D721Med (cell line): ENCODE results near the gene BACH2.

ENCODE experiments used
- DNase-seq: peaks from one replicate; pipeline ENCODE4 v3.0.0; 2011; ENCODE audit warnings: low spot score; ENCODE audit not compliant: insufficient read length
- FAIRE-seq: peaks from 2 replicates; lab custom pipeline; 2011; peaks lifted over from hg19 to GRCh38; lab: Jason Lieb, UNC
- TF ChIP-seq, protein P1 (sequence below): IDR thresholded peaks from 2 replicates; pipeline ENCODE4 v1.5.1; 2012; ENCODE audit warnings: mild to moderate bottlenecking, control low read depth; ENCODE audit not compliant: insufficient read depth; ENCODE audit errors: missing control alignments

BACH2 gene

GRCh38 chr6:90190131-90190530 lies 106.5 kb downstream of the BACH2 start:
- TF ChIP-seq, protein P1, sequence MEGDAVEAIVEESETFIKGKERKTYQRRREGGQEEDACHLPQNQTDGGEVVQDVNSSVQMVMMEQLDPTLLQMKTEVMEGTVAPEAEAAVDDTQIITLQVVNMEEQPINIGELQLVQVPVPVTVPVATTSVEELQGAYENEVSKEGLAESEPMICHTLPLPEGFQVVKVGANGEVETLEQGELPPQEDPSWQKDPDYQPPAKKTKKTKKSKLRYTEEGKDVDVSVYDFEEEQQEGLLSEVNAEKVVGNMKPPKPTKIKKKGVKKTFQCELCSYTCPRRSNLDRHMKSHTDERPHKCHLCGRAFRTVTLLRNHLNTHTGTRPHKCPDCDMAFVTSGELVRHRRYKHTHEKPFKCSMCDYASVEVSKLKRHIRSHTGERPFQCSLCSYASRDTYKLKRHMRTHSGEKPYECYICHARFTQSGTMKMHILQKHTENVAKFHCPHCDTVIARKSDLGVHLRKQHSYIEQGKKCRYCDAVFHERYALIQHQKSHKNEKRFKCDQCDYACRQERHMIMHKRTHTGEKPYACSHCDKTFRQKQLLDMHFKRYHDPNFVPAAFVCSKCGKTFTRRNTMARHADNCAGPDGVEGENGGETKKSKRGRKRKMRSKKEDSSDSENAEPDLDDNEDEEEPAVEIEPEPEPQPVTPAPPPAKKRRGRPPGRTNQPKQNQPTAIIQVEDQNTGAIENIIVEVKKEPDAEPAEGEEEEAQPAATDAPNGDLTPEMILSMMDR, result no peak
- DNase-seq (no peak), FAIRE-seq (no peak)

DNA sequence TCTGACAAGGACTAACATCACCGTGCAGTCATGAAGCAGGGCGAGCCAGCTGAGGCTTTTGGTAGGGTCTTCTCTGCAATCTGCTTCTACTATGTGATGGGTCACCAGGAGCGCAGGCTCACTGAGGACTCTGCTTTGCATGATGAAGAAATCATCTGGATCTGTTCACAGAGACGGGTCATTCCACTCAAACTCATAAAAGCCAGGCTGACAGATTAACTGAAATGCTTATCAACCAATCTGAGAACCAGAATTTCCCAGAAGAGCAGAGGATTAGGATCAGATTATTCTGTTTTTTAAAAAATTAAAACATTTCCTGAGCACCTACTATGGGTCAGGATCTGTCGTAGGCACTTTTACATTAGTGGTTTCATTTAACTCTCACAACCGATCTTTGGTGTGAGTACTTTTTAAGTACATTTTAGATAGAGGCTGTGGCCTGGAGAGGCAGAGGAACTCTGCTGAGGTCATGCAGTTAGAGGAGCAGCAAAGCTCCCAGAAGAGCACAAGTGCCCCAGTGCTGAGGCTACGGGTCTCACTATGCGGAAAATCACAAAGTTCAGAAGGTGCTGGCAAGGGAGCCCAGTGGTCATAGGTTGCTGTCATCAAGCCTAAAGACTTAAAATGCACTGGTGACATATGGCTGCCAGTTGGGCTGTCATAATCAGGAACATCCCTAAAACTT lies 109.1 kb downstream of the BACH2 start:
- DNase-seq (no peak), FAIRE-seq (no peak)
- TF ChIP-seq, protein P1, result no peak

DNA sequence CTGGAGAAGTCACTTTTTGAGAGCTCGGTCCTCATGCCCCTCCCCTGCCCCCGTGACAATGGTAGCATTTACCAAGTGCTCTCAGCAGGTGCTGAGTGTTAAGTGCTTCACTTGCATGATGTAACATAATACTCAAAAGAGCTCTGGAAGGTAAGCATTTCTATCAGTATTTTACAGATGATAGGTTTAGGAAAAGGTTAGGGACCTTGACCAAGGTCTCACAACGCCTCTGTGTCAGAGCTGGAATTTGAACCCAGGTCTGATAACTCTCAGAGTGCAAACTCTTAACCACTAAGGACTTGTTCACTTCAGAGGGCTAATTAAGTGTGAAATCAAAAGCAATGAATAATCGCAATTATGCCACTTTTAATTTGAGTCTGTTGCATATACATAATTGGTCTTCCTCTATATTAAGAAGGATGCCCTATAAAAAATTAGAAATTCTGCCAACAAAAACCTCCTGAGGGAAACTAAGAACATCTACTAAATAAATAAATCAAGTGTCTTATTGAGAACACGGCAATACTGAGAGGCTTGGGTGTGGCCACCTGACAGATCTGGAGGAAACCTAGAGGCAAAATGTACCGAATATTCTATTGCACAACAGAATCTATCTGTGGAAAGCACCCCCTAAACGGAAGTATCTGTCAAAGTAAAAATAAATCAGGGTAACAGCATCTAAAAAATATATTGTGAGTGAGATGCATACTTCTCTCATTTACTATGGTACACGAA lies 109.8 kb downstream of the BACH2 start:
- no peak for FAIRE-seq
- TF ChIP-seq, protein P1, result no peak
- no peak for DNase-seq

DNA sequence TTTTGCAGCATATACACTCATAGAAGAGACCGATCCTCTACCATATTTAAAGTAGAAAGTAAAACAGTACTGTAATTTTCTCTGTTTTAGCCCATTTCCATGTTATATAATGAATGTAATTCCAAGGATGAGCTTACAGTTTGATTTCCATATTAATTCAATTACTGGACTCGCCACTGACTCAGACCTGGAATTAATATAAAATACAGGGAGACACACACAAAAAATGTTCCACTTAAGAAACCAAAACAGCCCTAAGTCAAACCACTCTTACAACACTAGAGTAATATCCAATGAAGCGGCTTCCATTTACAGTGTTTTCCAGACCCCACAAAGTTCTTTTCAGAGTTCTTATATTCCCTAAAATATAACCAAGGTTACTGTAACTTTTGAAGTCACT lies 110.6 kb downstream of the BACH2 start:
- TF ChIP-seq, protein P1, result no peak
- FAIRE-seq (no peak), DNase-seq (no peak)

DNA sequence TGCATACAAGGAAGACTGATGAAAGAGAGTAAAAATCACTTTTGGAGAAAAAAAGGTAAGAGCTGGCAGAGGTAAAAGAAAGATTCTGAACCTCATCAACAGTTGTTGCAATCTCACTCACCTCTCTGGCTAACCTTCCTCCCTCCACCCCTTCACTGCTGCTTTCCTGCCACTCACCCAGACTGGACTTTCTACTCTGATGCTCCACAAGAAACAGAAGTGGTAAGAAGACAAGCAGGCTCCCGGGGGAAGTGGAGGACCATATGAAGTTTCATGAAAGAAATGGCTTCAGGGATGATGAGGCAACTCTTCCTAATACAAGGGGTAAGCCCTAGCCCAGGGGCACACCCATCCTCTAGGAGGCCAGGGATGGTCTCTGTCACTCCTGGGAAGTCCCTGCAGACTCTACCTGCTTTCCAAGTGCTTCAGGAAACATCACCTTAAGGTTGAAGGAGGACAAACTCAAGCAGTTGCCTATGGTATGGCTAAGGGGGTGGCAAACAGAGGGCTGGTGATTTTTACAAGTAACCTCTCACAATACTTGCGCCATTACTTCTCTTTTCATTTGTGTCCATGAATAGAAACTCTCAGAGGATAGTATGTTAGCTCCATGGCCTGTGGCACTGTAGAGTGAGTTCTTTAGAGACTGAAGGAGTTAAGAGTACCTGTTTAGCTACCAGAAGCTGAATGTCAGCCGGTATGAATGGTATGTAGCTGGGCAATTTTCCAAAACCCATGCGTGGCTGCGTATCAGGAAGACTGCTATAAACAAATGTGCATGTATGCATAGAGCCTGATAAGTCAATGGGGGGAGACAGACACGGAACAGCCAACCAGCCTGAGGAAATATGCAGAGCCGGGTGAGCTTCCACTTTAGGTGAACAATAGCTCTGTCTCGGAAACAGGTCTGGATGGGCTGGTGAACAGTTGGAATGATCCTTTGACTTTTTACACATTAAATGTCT lies 112.0 kb downstream of the BACH2 start:
- no peak for DNase-seq
- FAIRE-seq, result no peak
- TF ChIP-seq, protein P1, result no peak

- no peak for DNase-seq
- TF ChIP-seq, protein P1, result no peak
- no peak for FAIRE-seq
Measured at GRCh38 chr6:90183587-90184333, 112.9 kb downstream of the BACH2 start.
